ENCODE measurements around the gene GPC5.
"Not testable (repeated sequence)": the region's sequence is repeated elsewhere in the genome, so short reads cannot be mapped to it uniquely, and the experiment has no call there.

Gene GPC5

GRCh38 chr13:91667486-91667885 is 269.1 kb downstream of the GPC5 start:
- H3K36me3 ChIP-seq (ENCODE audit: insufficient read depth, low read length): no peaks in the 10 kb centered on the region
- H3K79me2 ChIP-seq (ENCODE audit: control insufficient read depth, insufficient read depth, low read length, unreplicated experiment): no peaks in the 10 kb centered on the region
- H2AFZ ChIP-seq (ENCODE audit: low read length, unreplicated experiment): no peak overlapping the region
- H3K27ac ChIP-seq (ENCODE audit: low read depth, low read length): no peak overlapping the region
- no peaks in the 10 kb centered on the region for H3K27me3 ChIP-seq (ENCODE audit: insufficient read depth, low read length)
- H3K4me1 ChIP-seq (ENCODE audit: control insufficient read depth, insufficient read depth, low read length, unreplicated experiment): no peaks in the 10 kb centered on the region
- no peak overlapping the region for H3K4me3 ChIP-seq (ENCODE audit: low read depth, low read length)

- no peaks in the 10 kb centered on the region for H3K4me1 ChIP-seq (ENCODE audit: control insufficient read depth, insufficient read depth, low read length, unreplicated experiment)
- H3K4me3 ChIP-seq (ENCODE audit: low read depth, low read length): no peak overlapping the region
- no peaks in the 10 kb centered on the region for H3K36me3 ChIP-seq (ENCODE audit: insufficient read depth, low read length)
- H3K27me3 ChIP-seq (ENCODE audit: insufficient read depth, low read length): no peaks in the 10 kb centered on the region
- no peaks in the 10 kb centered on the region for H3K79me2 ChIP-seq (ENCODE audit: control insufficient read depth, insufficient read depth, low read length, unreplicated experiment)
- H3K27ac ChIP-seq (ENCODE audit: low read depth, low read length): no peak overlapping the region
- H2AFZ ChIP-seq (ENCODE audit: low read length, unreplicated experiment): no peak overlapping the region
Measured at GRCh38 chr13:91668866-91669495, 270.6 kb downstream of the GPC5 start.

- H3K36me3 ChIP-seq (ENCODE audit: insufficient read depth, low read length); H3K4me1 ChIP-seq (ENCODE audit: control insufficient read depth, insufficient read depth, low read length, unreplicated experiment); H3K27ac ChIP-seq (ENCODE audit: low read depth, low read length); H3K27me3 ChIP-seq (ENCODE audit: insufficient read depth, low read length); H3K4me3 ChIP-seq (ENCODE audit: low read depth, low read length); H2AFZ ChIP-seq (ENCODE audit: low read length, unreplicated experiment); H3K79me2 ChIP-seq (ENCODE audit: control insufficient read depth, insufficient read depth, low read length, unreplicated experiment): not testable (repeated sequence)
Measured at GRCh38 chr13:91674347-91674746, 275.9 kb downstream of the GPC5 start.

- Histone ChIP-seq H3K27me3 (ENCODE audit: insufficient read depth, low read length) (no peaks in the 10 kb centered on the region), H3K4me3 (ENCODE audit: low read depth, low read length) (no peak overlapping the region), H3K36me3 (ENCODE audit: insufficient read depth, low read length) (no peaks in the 10 kb centered on the region), H3K4me1 (ENCODE audit: control insufficient read depth, insufficient read depth, low read length, unreplicated experiment) (no peaks in the 10 kb centered on the region), H3K27ac (ENCODE audit: low read depth, low read length) (no peak overlapping the region), H2AFZ (ENCODE audit: low read length, unreplicated experiment) (no peak overlapping the region), H3K79me2 (ENCODE audit: control insufficient read depth, insufficient read depth, low read length, unreplicated experiment) (no peaks in the 10 kb centered on the region)
Measured at GRCh38 chr13:91684746-91685145, 286.3 kb downstream of the GPC5 start.

- H2AFZ ChIP-seq (ENCODE audit: low read length, unreplicated experiment): no peak overlapping the region
- H3K27me3 ChIP-seq (ENCODE audit: insufficient read depth, low read length): no peaks in the 10 kb centered on the region
- no peak overlapping the region for H3K27ac ChIP-seq (ENCODE audit: low read depth, low read length)
- H3K36me3 ChIP-seq (ENCODE audit: insufficient read depth, low read length): no peaks in the 10 kb centered on the region
- no peak overlapping the region for H3K4me3 ChIP-seq (ENCODE audit: low read depth, low read length)
- H3K4me1 ChIP-seq (ENCODE audit: control insufficient read depth, insufficient read depth, low read length, unreplicated experiment): no peaks in the 10 kb centered on the region
- no peaks in the 10 kb centered on the region for H3K79me2 ChIP-seq (ENCODE audit: control insufficient read depth, insufficient read depth, low read length, unreplicated experiment)
Measured at GRCh38 chr13:91690944-91691343, 292.5 kb downstream of the GPC5 start.

- Histone ChIP-seq H3K4me3 (ENCODE audit: low read depth, low read length) (no peak overlapping the region), H3K4me1 (ENCODE audit: control insufficient read depth, insufficient read depth, low read length, unreplicated experiment) (no peaks in the 10 kb centered on the region), H3K27me3 (ENCODE audit: insufficient read depth, low read length) (no peaks in the 10 kb centered on the region), H3K27ac (ENCODE audit: low read depth, low read length) (no peak overlapping the region), H2AFZ (ENCODE audit: low read length, unreplicated experiment) (no peak overlapping the region), H3K79me2 (ENCODE audit: control insufficient read depth, insufficient read depth, low read length, unreplicated experiment) (no peaks in the 10 kb centered on the region), H3K36me3 (ENCODE audit: insufficient read depth, low read length) (no peaks in the 10 kb centered on the region)
Measured at GRCh38 chr13:91693466-91693865, 295.0 kb downstream of the GPC5 start.

- Histone ChIP-seq H3K36me3 (ENCODE audit: insufficient read depth, low read length) (no peaks in the 10 kb centered on the region), H2AFZ (ENCODE audit: low read length, unreplicated experiment) (no peak overlapping the region), H3K4me1 (ENCODE audit: control insufficient read depth, insufficient read depth, low read length, unreplicated experiment) (no peaks in the 10 kb centered on the region), H3K4me3 (ENCODE audit: low read depth, low read length) (no peak overlapping the region), H3K79me2 (ENCODE audit: control insufficient read depth, insufficient read depth, low read length, unreplicated experiment) (no peaks in the 10 kb centered on the region), H3K27me3 (ENCODE audit: insufficient read depth, low read length) (no peaks in the 10 kb centered on the region), H3K27ac (ENCODE audit: low read depth, low read length) (no peak overlapping the region)
Measured at GRCh38 chr13:91698308-91698707, 299.9 kb downstream of the GPC5 start.

- H3K79me2 ChIP-seq (ENCODE audit: control insufficient read depth, insufficient read depth, low read length, unreplicated experiment): no peaks in the 10 kb centered on the region
- H3K27me3 ChIP-seq (ENCODE audit: insufficient read depth, low read length): no peaks in the 10 kb centered on the region
Measured at GRCh38 chr13:91698767-91699166, 300.3 kb downstream of the GPC5 start.

GRCh38 chr13:91699863-91700262 is 301.4 kb downstream of the GPC5 start:
- Histone ChIP-seq H3K27ac (ENCODE audit: low read depth, low read length) (no peak overlapping the region), H3K36me3 (ENCODE audit: insufficient read depth, low read length) (no peaks in the 10 kb centered on the region), H3K4me3 (ENCODE audit: low read depth, low read length) (no peak overlapping the region), H3K27me3 (ENCODE audit: insufficient read depth, low read length) (no peaks in the 10 kb centered on the region), H3K79me2 (ENCODE audit: control insufficient read depth, insufficient read depth, low read length, unreplicated experiment) (no peaks in the 10 kb centered on the region), H2AFZ (ENCODE audit: low read length, unreplicated experiment) (no peak overlapping the region), H3K4me1 (ENCODE audit: control insufficient read depth, insufficient read depth, low read length, unreplicated experiment) (no peaks in the 10 kb centered on the region)

More at GRCh38 chr13:91698767-91699166, 300.3 kb downstream of the GPC5 start:
- Histone ChIP-seq H3K27ac (ENCODE audit: low read depth, low read length) (no peak overlapping the region), H3K4me1 (ENCODE audit: control insufficient read depth, insufficient read depth, low read length, unreplicated experiment) (no peaks in the 10 kb centered on the region), H3K4me3 (ENCODE audit: low read depth, low read length) (no peak overlapping the region), H3K36me3 (ENCODE audit: insufficient read depth, low read length) (no peaks in the 10 kb centered on the region), H2AFZ (ENCODE audit: low read length, unreplicated experiment) (no peak overlapping the region)

- no peaks in the 10 kb centered on the region for H3K36me3 ChIP-seq (ENCODE audit: insufficient read depth, low read length)
- H3K4me1 ChIP-seq (ENCODE audit: control insufficient read depth, insufficient read depth, low read length, unreplicated experiment): no peaks in the 10 kb centered on the region
- no peak overlapping the region for H3K4me3 ChIP-seq (ENCODE audit: low read depth, low read length)
- H3K79me2 ChIP-seq (ENCODE audit: control insufficient read depth, insufficient read depth, low read length, unreplicated experiment): no peaks in the 10 kb centered on the region
- no peaks in the 10 kb centered on the region for H3K27me3 ChIP-seq (ENCODE audit: insufficient read depth, low read length)
- H2AFZ ChIP-seq (ENCODE audit: low read length, unreplicated experiment): no peak overlapping the region
- H3K27ac ChIP-seq (ENCODE audit: low read depth, low read length): no peak overlapping the region
Measured at GRCh38 chr13:91701975-91702374, 303.6 kb downstream of the GPC5 start.

GRCh38 chr13:91702411-91702810 is 304.0 kb downstream of the GPC5 start:
- Histone ChIP-seq H3K36me3 (ENCODE audit: insufficient read depth, low read length) (no peaks in the 10 kb centered on the region), H3K4me3 (ENCODE audit: low read depth, low read length) (no peak overlapping the region), H3K27me3 (ENCODE audit: insufficient read depth, low read length) (no peaks in the 10 kb centered on the region), H2AFZ (ENCODE audit: low read length, unreplicated experiment) (no peak overlapping the region), H3K27ac (ENCODE audit: low read depth, low read length) (no peak overlapping the region), H3K79me2 (ENCODE audit: control insufficient read depth, insufficient read depth, low read length, unreplicated experiment) (no peaks in the 10 kb centered on the region), H3K4me1 (ENCODE audit: control insufficient read depth, insufficient read depth, low read length, unreplicated experiment) (no peaks in the 10 kb centered on the region)

Data from ACC112 (cell line).